Urothelium cell line (cell line): Measurements from ENCODE around the gene USPL1.
A peak's percentile ranks its signal among the peaks of the same experiment; 100 is the strongest.

Experiments used
- DNase-seq: peaks from one replicate; pipeline ENCODE4 v3.0.0; 2011; ENCODE audit warnings: low spot score, mixed read lengths
- FAIRE-seq: peaks from 2 replicates; lab custom pipeline; 2011; peaks lifted over from hg19 to GRCh38; lab: Jason Lieb, UNC

The USPL1 gene

DNA sequence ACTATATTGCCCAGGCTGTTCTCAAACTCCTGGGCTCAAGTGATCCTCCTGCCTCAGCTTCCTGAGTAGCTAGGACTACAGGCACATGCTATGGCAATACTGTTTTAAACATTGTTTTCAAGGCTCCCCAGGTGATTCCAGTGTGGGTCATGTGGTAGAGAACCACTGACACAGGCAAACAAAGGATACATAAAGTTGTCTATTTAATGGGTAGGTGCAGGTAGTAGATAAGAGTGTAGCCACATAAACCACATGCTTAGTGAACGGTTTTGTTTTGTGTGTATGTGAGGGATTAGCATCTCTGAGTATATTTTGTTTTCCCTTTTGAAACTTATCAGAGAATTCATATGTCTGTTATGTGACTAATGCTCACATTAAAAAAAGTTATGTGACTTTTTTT lies 36.7 kb downstream of the USPL1 start:
- no peak for FAIRE-seq

DNA sequence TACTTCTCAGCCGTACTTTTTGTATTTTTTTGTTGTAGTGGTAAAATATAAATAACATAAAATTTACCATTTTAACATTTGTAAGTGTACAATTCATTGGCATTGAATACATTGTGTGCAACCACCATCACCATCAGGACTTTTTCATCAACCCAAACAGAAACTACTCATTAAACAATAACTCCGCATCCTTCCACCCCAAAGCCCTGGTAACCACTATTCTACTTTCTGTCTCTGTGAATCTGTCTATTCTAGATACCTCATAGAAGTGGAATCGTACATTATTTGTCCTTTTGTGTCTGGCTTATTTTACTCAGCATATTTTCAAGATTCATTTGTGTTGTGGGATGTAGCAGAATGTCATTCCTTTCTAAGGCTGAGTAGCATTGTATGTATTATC lies 38.5 kb downstream of the USPL1 start:
- FAIRE-seq = no peak

More for the DNA sequence above, 36.7 kb downstream of the USPL1 start:
- no peak for DNase-seq

DNA sequence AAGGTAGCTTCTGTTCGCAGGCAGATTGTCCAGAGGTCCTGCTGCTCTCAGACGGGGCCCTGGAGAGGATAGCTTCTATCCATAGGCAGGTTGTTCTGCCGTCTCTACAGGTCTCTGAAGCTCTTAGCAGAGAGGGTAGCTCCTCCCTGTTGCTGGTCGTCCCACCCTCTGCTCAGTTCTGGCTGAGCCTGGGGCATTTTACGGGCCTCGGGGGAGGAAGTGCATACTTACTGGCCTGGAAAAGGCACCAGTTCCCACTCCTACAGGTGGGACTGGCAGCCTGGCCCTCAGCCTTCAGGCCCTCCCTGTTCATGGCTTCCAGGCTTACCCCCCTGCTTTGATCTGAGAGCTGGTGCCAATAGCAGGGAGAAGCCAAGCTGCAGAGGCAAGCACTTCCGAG lies 42.3 kb downstream of the USPL1 start:
- DNase-seq (no peak), FAIRE-seq (no peak)

More for the DNA sequence above, 38.5 kb downstream of the USPL1 start:
- DNase-seq = no peak

DNA sequence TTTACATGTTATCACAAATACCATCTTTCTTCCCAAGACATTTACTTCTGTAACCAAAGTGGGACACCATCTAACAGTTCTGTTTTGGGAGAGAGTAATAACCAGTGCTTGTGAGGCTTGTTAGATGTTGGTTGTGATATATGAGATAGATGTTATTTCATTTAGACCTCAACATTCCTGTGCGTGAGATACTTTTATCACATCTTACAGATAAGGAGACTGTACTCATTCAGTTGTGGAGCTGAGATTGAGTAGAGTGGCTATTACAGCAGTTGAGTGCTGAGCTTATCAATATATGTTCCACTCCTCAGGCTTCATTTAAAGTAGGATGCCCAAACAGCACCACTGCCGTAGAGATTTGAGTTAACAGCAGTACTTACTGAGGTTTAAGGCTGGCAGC lies 43.1 kb downstream of the USPL1 start:
- DNase-seq (no peak), FAIRE-seq (no peak)

GRCh38 chr13:30664689-30665275 lies 47.1 kb downstream of the USPL1 start:
- FAIRE-seq (no peak), DNase-seq (no peak)

- FAIRE-seq (no peak), DNase-seq (no peak)
Measured at GRCh38 chr13:30665638-30666037, 47.9 kb downstream of the USPL1 start.

DNA sequence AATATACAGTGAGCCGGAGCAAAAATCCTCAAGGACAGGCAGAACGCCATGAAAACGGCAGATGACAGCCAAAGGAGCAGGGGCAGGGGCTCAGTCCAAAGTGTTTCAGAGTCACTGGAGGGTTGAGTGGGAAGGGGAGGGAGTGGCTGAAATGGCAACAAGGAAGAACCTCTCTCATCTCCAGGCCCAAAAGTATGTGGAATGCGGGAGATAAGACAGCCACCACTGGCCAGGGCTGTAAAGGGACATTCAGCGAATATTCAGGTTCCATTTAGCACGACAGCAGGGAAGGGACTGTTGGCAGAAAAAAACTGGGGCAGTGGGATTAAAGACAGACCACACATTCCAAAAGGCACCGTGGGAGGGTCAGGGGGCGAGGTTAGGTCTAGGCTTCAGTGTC lies 48.4 kb downstream of the USPL1 start:
- no peak for DNase-seq
- FAIRE-seq = no peak

GRCh38 chr13:30667014-30667413 lies 49.3 kb downstream of the USPL1 start:
- FAIRE-seq (no peak), DNase-seq (no peak)

GRCh38 chr13:30668312-30668711 lies 50.6 kb downstream of the USPL1 start:
- FAIRE-seq (no peak), DNase-seq (no peak)

DNA sequence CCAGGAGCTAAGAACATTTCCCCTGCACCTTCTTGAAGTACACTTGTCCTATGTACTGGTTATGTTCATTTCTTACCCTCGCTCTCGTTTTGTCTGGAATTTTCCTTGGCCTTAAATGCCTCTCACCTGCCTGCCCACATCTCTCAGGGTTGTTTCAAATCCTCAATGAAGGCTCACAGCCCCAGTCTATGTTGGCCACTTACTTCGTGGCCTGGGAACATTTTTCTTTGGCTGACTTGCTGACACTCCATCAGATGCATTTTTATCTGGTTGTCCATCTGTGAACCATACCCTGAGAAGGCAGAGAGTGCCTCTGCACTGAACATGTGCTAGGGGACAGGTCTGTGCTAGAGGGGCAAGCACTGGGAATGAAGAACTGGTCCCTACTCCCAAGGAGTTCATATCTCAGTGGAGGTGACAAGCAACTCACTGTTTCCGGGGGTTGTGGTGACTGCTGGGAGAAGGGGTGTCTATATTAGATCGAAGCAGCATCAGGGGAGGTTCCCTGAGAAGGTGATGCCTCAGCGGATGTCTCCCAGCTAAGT lies 53.6 kb downstream of the USPL1 start:
- no peak for FAIRE-seq
- no peak for DNase-seq

DNA sequence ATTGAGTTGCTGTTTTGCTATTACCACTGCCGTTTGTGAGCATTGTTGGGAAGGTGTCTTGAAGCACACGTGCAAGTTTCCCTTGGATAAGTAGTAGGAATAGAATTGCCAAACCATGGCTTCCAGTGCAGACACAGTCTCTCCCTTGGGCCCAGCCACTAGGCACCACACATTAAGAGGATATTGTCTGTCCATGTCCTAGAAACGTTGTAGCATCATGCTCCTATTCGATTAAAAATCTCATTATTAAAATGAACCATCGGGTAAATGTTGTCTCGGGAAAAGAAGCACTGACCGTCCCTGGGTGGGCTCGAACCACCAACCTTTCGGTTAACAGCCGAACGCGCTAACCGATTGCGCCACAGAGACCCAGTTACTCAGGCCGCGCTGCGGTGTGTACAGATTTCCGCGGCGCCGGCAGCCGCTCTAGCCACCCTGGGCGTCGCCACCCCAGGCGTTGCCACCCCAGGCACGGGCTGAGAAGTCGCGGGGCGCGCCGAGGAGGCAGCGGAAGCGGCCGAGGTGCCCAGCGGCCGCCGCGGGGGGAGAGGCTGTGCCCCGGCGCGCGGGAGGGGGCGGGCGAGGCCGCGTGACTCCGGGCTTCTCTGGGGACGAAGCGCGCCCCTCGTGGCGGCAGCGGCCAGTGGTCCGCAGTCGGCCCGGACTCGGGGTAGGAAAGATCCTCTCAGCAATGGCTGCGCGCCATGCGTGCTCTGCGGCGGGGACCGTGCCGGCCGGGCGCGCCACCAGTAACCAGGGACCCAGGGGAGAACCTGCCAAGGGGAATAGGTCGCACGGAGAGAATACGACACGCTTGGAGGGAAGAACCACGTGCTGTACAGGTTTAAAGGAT lies 56.2 kb downstream of the USPL1 start:
- DNase-seq (peak; percentile 92), FAIRE-seq (no peak)

DNA sequence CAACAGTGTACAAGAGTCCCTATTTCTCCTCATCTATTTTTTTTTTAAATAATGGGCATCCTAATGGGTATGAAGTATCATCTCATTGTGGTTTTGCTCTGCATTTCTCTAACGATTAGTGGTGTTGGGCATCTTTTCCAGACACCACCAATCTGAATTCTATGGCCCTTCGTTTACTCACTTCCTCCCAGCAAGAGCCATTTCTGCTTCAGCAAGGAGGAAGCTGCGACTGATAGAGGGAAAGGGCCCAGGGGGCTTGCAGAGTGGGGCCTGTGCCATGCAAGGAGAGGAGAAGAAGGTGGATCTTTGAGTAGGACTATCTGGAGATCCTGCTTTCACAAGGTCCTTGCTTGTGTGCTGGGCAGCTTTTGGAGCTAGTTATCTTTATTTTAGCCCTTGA lies 58.0 kb downstream of the USPL1 start:
- DNase-seq = no peak
- FAIRE-seq = no peak

GRCh38 chr13:30676672-30677071 lies 59.0 kb downstream of the USPL1 start:
- FAIRE-seq (no peak), DNase-seq (peak; percentile 14)

GRCh38 chr13:30679483-30680330 lies 62.0 kb downstream of the USPL1 start:
- no peak for FAIRE-seq

DNA sequence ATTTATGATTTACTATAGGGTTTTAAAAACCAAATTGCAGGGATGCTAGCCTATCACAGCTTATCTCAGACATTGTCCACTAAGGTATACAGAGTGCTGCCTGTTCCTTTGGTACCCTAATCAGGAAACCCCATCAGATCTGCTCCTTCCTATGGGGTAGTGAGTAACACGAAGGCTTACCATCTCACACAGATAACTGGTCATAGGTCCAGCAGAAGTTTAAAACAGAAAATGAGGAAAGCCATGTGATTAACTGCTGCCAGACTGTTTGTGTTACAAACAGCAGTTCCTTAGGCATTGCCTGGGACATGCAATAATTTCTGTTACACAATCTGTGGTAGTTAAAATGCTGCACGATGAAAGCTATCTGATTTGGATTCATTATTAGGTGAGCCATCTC lies 64.1 kb downstream of the USPL1 start:
- FAIRE-seq = no peak
- no peak for DNase-seq

More at GRCh38 chr13:30679483-30680330, 62.0 kb downstream of the USPL1 start:
- peak; percentile 21 for DNase-seq

- FAIRE-seq = no peak
- no peak for DNase-seq
Measured at GRCh38 chr13:30685320-30685859, 67.7 kb downstream of the USPL1 start.

DNA sequence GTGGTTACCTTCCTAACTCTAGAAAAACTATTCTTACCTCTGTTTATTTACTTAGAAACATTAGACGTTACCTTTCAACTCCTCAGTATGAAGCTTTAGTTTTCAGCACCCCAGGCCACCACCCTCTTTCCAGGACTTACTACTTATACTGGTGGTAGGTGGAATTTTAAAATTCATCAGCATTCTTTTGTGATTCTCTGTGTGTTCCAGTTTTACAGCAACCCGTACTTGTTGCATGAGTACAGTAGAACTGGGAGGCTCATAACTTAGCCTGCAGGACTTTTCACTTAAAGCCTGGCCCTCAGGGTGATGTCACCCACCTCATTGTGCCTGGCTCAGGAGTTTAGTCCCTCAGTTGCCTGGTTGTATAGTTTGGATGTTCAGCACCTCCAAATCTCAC lies 68.3 kb downstream of the USPL1 start:
- no peak for FAIRE-seq

DNA sequence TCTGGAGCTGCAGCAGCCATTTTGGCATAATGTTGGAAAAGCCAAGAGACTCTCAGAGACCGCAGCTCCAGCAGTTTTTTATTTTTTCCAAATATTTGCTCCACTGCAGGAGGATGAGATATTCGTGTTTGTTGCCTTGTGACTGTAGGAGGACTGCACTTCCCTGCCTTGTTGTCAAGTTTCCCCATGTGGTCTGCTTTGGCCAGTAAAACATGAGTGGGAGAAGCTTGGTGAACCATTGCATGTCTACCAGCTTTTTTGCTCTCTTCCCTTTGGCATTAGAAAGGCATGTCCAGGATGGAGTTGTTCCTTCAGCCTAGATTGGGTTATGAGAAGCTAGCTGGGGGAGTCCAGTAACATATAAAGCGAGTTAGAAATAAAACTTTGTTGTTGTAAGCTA lies 69.9 kb downstream of the USPL1 start:
- DNase-seq (no peak), FAIRE-seq (no peak)

More for the DNA sequence above, 68.3 kb downstream of the USPL1 start:
- DNase-seq = no peak

GRCh38 chr13:30689752-30690151 lies 72.0 kb downstream of the USPL1 start:
- no peak for FAIRE-seq
- no peak for DNase-seq

- FAIRE-seq = no peak
- DNase-seq = peak; percentile 69
Measured at GRCh38 chr13:30690282-30691188, 72.8 kb downstream of the USPL1 start.
